Subcutaneous adipose tissue (tissue), 4 donors: ENCODE measurements around the gene FES. TPM values are rescaled to one million over a fixed set of nuclear protein-coding genes. Genes with fewer than 3 reads are reported as not detected.

ENCODE experiments used
- CTCF ChIP-seq: fragments of 450-650 bp; IDR thresholded peaks from one replicate; pipeline ENCODE4 v1.5.1; 2016; ENCODE audit warnings: low read depth, mild to moderate bottlenecking, control low read depth, antibody characterized with exemption, moderate library complexity
- total RNA-seq, 4 donors: library from RNA; depleted of rRNA; stranded (reverse); fragments of >200 nt; gene quantifications; one replicate each; pipeline ENCODE4 v1.1.0, GENCODE V29; 2016

FES gene
- total RNA-seq, 4 donors from 2014 or later, result 37.5 to 85.2 (median 75.8) TPM

- TF ChIP-seq CTCF, result no peak
Observed at GRCh38 chr15:90840157-90840855, 44.0 kb upstream of the FES start.

- no peak for TF ChIP-seq CTCF
Observed at GRCh38 chr15:90840954-90841353, 43.4 kb upstream of the FES start.

GRCh38 chr15:90844696-90845095 is 39.6 kb upstream of the FES start:
- TF ChIP-seq CTCF, result no peak

- no peak for TF ChIP-seq CTCF
Observed at GRCh38 chr15:90845201-90845949, 38.9 kb upstream of the FES start.

GRCh38 chr15:90851114-90851513 is 33.2 kb upstream of the FES start:
- no peak for TF ChIP-seq CTCF

- TF ChIP-seq CTCF, result no peak
Observed at GRCh38 chr15:90851940-90852339, 32.4 kb upstream of the FES start.

- TF ChIP-seq CTCF, result no peak
Observed at GRCh38 chr15:90855139-90855538, 29.2 kb upstream of the FES start.
